Measurements from ENCODE around the gene ARL2. TPM values are rescaled to one million over a fixed set of nuclear protein-coding genes. Genes with fewer than 3 reads are reported as not detected.

ARL2 gene
- total RNA-seq, 1 experiment from 2014 or later, result 88.5 TPM

DNA sequence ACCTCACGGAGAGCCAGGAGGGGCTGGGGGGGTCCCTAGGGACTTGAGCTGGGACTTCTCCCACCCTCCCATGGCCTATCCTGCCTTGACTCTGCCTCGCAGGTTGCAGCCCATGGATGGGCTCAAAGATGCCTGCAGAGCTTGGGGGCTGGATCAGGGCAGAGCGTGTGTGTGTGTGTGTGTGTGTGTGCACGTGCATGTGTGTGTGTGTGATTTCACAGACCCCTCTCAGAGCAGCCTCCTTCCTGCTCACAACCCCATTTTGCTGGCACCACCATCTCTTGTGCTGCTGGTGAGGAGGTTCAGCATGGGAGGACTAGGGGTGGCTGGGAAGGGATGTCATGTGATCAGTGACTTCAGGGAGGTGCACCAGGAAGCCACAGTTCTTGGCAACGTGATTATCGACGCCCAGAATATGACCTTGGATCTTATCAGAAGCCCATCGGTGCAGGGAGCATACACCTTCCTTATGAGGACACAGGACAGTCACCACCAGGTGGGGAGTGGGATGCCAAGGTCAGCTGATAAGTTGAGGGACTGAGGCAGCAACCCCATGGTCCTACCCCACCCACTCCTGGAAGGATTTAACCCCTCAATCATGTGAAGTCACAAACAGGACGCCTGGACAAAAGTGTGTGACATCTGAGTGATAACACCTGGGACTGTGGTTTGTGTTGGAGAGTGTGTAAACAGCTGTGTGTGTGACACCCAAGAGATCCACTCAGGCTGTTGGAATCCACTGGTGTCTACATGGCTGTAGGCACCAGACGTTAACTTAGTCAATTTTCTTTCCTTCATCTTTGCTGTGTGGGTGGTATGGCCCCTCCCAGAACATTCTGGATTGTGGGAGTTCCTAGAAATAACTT, 46.2 kb downstream of the ARL2 start:
- no peak for DNase-seq (ENCODE audit: low read depth, low spot score)
- in situ Hi-C loops (cut with HindIII; ENCODE audit: low pct_unique_long_range_greater_than_20kb, low sequenced_read_pairs), result no loop called here

DNA sequence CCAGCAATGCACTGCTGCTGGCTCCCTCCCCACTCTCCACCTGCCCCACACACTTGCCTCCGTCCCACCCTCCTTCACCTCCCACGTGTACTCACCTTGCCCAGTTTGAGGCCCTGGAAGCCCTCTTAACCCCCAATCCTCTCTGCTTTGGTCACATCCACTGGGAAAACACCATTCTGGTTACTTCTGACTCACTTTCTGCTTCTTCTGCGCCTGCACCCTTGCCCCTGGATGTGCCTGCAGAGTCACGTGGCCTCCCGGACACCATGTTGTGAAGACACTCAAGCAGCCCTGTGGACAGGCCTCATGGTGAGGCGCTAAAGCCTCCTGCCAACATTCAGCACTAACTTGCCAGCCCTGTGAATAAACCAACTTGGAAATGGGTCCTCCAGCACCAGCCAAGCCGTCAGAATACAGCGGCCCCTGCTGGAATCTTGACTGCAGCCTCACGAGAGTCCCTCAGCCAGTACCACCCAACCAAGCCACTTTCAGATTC, 47.0 kb downstream of the ARL2 start:
- in situ Hi-C loops (cut with HindIII; ENCODE audit: low pct_unique_long_range_greater_than_20kb, low sequenced_read_pairs), result no loop called here
- DNase-seq (ENCODE audit: low read depth, low spot score), result peak; percentile 54

DNA sequence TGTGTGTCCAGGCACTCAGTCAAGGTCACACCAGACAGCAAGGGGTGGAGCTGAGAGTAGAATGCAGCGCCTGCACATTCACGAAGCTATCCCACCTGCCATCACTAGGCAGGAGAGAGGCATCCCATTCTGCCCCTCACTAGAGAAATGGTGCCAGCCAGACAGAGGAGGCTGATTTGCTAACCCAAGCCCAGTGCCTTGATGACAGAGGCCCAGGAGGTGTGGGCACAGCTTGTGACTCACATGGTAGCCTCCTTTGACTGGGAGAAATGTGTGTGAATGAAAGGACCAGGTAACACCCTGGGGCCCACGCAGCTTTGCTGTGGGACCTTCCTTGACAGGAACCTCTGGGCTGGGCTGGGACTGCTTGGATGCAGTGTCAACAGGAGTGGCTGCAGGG, 49.6 kb downstream of the ARL2 start:
- in situ Hi-C loops (cut with HindIII; ENCODE audit: low pct_unique_long_range_greater_than_20kb, low sequenced_read_pairs), result no loop called here

DNA sequence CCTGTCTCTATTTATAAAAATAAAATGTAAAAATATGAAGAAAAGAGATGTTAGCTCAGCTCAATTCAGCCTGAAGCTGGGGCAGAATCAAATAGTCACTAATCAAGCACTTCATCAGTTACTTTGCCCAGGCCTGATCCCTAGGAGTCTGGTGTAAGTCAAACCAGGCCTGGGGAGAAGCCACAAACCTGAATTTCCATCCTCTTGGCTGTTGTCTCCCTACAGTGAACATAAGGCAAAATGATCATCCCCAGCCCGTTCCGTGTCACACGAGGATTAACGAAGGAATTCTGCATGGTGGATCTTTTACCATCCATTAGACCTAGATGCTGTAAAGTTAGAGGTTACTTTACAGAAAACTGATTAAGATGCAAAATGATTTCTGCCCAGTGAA, 50.9 kb downstream of the ARL2 start:
- no peak for DNase-seq (ENCODE audit: low read depth, low spot score)
- in situ Hi-C loops (cut with HindIII; ENCODE audit: low pct_unique_long_range_greater_than_20kb, low sequenced_read_pairs), result no loop called here

More for the DNA sequence above, 49.6 kb downstream of the ARL2 start:
- DNase-seq (ENCODE audit: low read depth, low spot score), result no peak

DNA sequence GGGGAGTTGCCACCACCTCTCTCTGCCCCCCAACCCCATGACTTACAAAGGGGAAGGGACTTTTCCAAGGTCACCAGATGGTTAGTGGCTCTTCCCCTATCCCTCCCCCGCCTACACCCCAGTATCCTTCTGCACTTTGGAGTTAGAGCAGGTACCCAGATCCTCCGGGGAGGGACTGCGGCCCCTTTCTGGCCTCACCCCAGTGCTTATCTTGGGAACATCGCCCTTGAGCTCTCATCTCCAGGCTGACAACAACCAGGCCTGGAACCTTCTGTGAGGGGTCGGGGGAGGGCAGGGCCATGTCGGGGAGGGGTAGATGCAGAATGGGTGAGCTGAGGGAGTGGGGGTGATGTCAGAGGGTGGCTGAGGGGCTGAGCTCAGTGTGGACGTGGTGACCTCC, 51.9 kb downstream of the ARL2 start:
- no peak for DNase-seq (ENCODE audit: low read depth, low spot score)
- in situ Hi-C loops (cut with HindIII; ENCODE audit: low pct_unique_long_range_greater_than_20kb, low sequenced_read_pairs), result no loop called here

DNA sequence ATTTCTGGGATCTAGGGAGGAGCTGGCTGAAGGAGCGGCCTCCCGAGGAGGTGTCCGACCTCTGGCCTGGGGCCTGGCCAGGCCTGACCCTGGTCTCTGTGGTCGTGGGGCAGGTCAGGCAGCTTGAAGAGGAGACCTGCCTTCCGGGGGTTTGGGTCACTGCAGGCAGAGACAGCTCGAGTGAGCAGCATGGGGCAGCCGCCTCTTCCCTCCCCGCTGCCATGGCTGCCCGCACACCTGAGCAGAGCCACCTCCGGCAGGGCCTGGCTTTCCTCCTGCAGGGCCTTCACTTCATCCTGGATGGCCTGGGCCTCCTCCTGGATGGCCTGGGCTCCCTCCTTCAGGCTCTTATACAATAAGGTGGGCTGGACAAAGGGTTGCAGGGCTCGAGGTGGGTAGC, 52.4 kb downstream of the ARL2 start:
- in situ Hi-C loops (cut with HindIII; ENCODE audit: low pct_unique_long_range_greater_than_20kb, low sequenced_read_pairs), result no loop called here
- DNase-seq (ENCODE audit: low read depth, low spot score), result no peak

DNA sequence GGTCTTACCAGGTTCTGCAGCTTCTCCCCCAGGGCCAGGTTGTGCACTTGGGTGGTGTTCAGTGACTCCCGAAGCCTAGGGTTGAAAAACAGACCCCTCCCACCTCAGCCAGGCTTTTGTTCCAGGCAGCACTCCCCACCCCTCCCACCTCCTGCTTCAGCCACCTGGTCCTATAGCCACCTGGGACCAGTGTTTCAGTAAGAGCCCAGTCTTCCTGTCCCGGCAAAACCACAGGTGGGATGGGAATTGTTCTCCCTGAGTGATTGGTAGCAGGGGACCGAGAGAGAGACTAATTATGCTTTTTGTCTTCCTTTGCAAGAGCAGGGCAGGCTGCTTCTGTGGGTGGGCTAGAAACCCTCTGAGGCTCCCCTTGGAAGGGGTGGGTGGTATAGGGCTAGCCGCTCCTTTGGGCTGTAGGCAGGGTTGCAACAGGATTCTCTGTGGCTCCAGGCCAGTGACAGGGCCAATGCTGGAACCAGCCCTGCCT, 52.9 kb downstream of the ARL2 start:
- in situ Hi-C loops (cut with HindIII; ENCODE audit: low pct_unique_long_range_greater_than_20kb, low sequenced_read_pairs), result no loop called here
- no peak for DNase-seq (ENCODE audit: low read depth, low spot score)

DNA sequence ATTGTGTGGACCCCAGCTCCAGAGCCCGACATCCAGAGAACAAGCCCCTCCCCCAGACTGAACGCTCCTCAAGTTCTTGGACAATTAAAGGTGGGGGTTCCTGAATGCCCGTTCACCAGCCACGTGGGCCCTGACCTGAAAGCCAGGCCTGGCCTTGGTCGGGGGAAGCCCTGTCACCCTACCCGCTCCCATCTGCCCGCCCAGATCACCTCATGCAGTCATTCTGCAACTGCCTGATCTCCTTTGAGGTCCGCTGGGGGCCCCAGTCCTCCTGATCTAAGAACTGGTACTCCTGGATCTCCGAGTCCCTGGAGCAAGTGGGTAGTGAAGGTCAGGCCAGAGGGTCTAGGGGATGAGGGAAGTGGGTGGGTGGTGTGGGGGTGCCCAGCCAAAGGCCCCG, 53.5 kb downstream of the ARL2 start:
- in situ Hi-C loops (cut with HindIII; ENCODE audit: low pct_unique_long_range_greater_than_20kb, low sequenced_read_pairs), result no loop called here
- no peak for DNase-seq (ENCODE audit: low read depth, low spot score)

DNA sequence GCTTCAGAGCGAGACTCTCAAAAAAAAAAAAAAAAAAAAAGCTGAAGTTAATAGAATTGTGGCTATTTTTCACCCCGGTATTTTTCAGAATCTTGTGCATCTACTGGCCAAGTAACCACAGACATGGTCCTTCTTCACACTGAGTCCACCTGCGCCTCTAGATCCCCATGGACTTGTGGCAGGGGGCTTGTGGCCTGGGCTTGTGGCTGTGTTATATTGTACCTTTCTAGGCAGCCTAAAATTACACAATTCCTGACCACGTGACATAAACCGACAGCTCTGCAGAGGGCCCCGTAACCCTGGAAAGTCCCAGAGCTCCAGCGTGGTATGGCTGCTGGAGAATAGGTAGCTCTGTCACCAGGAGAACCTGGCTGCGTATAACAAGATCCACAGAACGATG, 55.3 kb downstream of the ARL2 start:
- no peak for DNase-seq (ENCODE audit: low read depth, low spot score)
- in situ Hi-C loops (cut with HindIII; ENCODE audit: low pct_unique_long_range_greater_than_20kb, low sequenced_read_pairs), result no loop called here

Small RNAs within 50 kb of the gene (small RNA-seq; reads per million reads assigned to genes)
- 0 reads per million in 2 experiments for gene MIR6879
- gene SNX15, result 0 reads per million in 2 experiments

Other genes with a start within 250 kb of the ARL2 start
- 53.3 and 57.4 TPM in 2 replicates for gene SF1, start 235.6 kb upstream of the ARL2 start, total RNA-seq (2014; rRNA removed; shearing (Covaris generic))
- 14.9 and 16.3 TPM in 2 replicates for gene MAP4K2, start 210.9 kb upstream of the ARL2 start, total RNA-seq (2014; rRNA removed; shearing (Covaris generic))
- gene MEN1, start 203.6 kb upstream of the ARL2 start, total RNA-seq (2014; rRNA removed; shearing (Covaris generic)), result 8.5 and 9.1 TPM in 2 replicates
- gene CDC42BPG, start 169.5 kb upstream of the ARL2 start, total RNA-seq (2014; rRNA removed; shearing (Covaris generic)), result 1.1 and 1.6 TPM in 2 replicates
- gene EHD1, start 135.5 kb upstream of the ARL2 start, total RNA-seq (2014; rRNA removed; shearing (Covaris generic)), result 9.7 and 12.6 TPM in 2 replicates
- 5.2 and 8.1 TPM in 2 replicates for gene ATG2A, start 97.0 kb upstream of the ARL2 start, total RNA-seq (2014; rRNA removed; shearing (Covaris generic))
- 8.4 and 13.3 TPM in 2 replicates for gene PPP2R5B, start 89.5 kb upstream of the ARL2 start, total RNA-seq (2014; rRNA removed; shearing (Covaris generic))
- not detected in 2 replicates for gene GPHA2, start 78.3 kb upstream of the ARL2 start, total RNA-seq (2014; rRNA removed; shearing (Covaris generic))
- gene MAJIN, start 42.1 kb upstream of the ARL2 start, total RNA-seq (2014; rRNA removed; shearing (Covaris generic)), result not detected in 2 replicates
- gene BATF2, start 17.2 kb upstream of the ARL2 start, total RNA-seq (2014; rRNA removed; shearing (Covaris generic)), result 0.43 and 0.45 TPM in 2 replicates
- gene SNX15, start 13.3 kb downstream of the ARL2 start, total RNA-seq (2014; rRNA removed; shearing (Covaris generic)), result 6.2 and 7.4 TPM in 2 replicates
- 4.7 and 4.8 TPM in 2 replicates for gene SAC3D1, start 27.1 kb downstream of the ARL2 start, total RNA-seq (2014; rRNA removed; shearing (Covaris generic))
- gene NAALADL1, start 44.4 kb downstream of the ARL2 start, total RNA-seq (2014; rRNA removed; shearing (Covaris generic)), result not detected in 2 replicates
- gene CDCA5, start 69.9 kb downstream of the ARL2 start, total RNA-seq (2014; rRNA removed; shearing (Covaris generic)), result 18.8 and 21.7 TPM in 2 replicates
- gene ZFPL1, start 70.1 kb downstream of the ARL2 start, total RNA-seq (2014; rRNA removed; shearing (Covaris generic)), result 22.2 and 23.8 TPM in 2 replicates
- 86.9 and 92.9 TPM in 2 replicates for gene VPS51, start 82.1 kb downstream of the ARL2 start, total RNA-seq (2014; rRNA removed; shearing (Covaris generic))
- gene TM7SF2, start 97.7 kb downstream of the ARL2 start, total RNA-seq (2014; rRNA removed; shearing (Covaris generic)), result 3.4 and 5.3 TPM in 2 replicates
- 7.5 and 8.1 TPM in 2 replicates for gene ZNHIT2, start 103.5 kb downstream of the ARL2 start, total RNA-seq (2014; rRNA removed; shearing (Covaris generic))
- gene FAU, start 108.0 kb downstream of the ARL2 start, total RNA-seq (2014; rRNA removed; shearing (Covaris generic)), result 196 and 229 TPM in 2 replicates
- 52.2 and 53.9 TPM in 2 replicates for gene MRPL49, start 108.2 kb downstream of the ARL2 start, total RNA-seq (2014; rRNA removed; shearing (Covaris generic))
- 8.9 and 12.2 TPM in 2 replicates for gene SYVN1, start 120.4 kb downstream of the ARL2 start, total RNA-seq (2014; rRNA removed; shearing (Covaris generic))
- gene SPDYC, start 156.1 kb downstream of the ARL2 start, total RNA-seq (2014; rRNA removed; shearing (Covaris generic)), result not detected in 2 replicates
- gene CAPN1, start 167.8 kb downstream of the ARL2 start, total RNA-seq (2014; rRNA removed; shearing (Covaris generic)), result 40.5 and 54.5 TPM in 2 replicates
- 5.1 and 19.5 TPM in 2 replicates for gene POLA2, start 247.8 kb downstream of the ARL2 start, total RNA-seq (2014; rRNA removed; shearing (Covaris generic))